GM12878 (cell line): ENCODE measurements around the gene MRPS18A. TPM values are rescaled to one million over a fixed set of nuclear protein-coding genes. Genes with fewer than 3 reads are reported as not detected.

Experiments
- ATAC-seq: fragments of 200-7000 bp; cut with Tn5 transposase; 3 replicates; pipeline ENCODE4 v1.9.1; 2020; ENCODE audit warnings: mild to moderate bottlenecking, moderate library complexity
- Bru-seq: library from RNA; stranded (reverse); fragments of 400-500 nt; gene quantifications from one replicate; lab custom pipeline; 2021; lab: Mats Ljungman, UMichigan
- BruChase-seq, 2 experiments: library from RNA; stranded (reverse); fragments of 400-500 nt; gene quantifications; one replicate each; lab custom pipeline; 2021; lab: Mats Ljungman, UMichigan
- BruUV-seq: library from RNA; stranded (reverse); fragments of 400-500 nt; replicated peaks from 2 replicates; lab custom pipeline; 2021; lab: Mats Ljungman, UMichigan
- CTCF ChIA-PET: fragments of 300-600 bp; sonication (Branson Sonifier 250); formaldehyde crosslinking; extraction: SDS; loops from one replicate; lab custom pipeline; 2021; ENCODE audit warnings: inconsistent platforms; lab: Yijun Ruan, JAX
- POLR2A ChIA-PET: fragments of 350-600 bp; formaldehyde crosslinking; extraction: SDS; loops from one replicate; lab custom pipeline; 2021; ENCODE audit warnings: inconsistent platforms; lab: Charles Lee
- RAD21 ChIA-PET: fragments of 300-600 bp; sonication (Branson Sonifier 250); formaldehyde crosslinking; loops from one replicate; lab custom pipeline; 2023; ENCODE audit warnings: antibody characterized with exemption; ENCODE audit not compliant: unreplicated experiment; lab: Charles Lee
- SMC1A ChIA-PET: fragments of 300-600 bp; sonication (Branson Sonifier 250); formaldehyde crosslinking; loops from one replicate; lab custom pipeline; 2023; ENCODE audit not compliant: unreplicated experiment, uncharacterized antibody; lab: Charles Lee
- DNase-seq: peaks from one replicate; pipeline ENCODE4 v3.0.0-alpha.2; 2011; ENCODE audit warnings: low read depth, low spot score
- FAIRE-seq: peaks from 3 replicates; lab custom pipeline; 2011; peaks lifted over from hg19 to GRCh38; lab: Jason Lieb, UNC
- H2AFZ ChIP-seq: 2 replicates; pipeline ENCODE4 v1.6.0; 2011; ENCODE audit warnings: low read depth, low read length, control low read depth; ENCODE audit not compliant: control insufficient read depth
- H3K27ac ChIP-seq: 2 replicates; pipeline ENCODE4 v1.5.1; 2011; ENCODE audit warnings: control low read depth; ENCODE audit not compliant: control insufficient read depth, insufficient read depth
- H3K27me3 ChIP-seq, 2 experiments: replicated peaks in 1 of 2; 2 replicates each; pipeline versions ENCODE4 v1.6.0 to v1.6.1; 2011; ENCODE audit warnings: low read length in 1 of 2; ENCODE audit not compliant: control insufficient read depth in 2 of 2, insufficient read depth in 2 of 2
- H3K36me3 ChIP-seq, 2 experiments: 2 replicates each; pipeline ENCODE4 v1.5.1; 2011; ENCODE audit warnings: low read length in 1 of 2; ENCODE audit not compliant: control insufficient read depth in 2 of 2, insufficient read depth in 2 of 2
- H3K4me1 ChIP-seq: 2 replicates; pipeline ENCODE4 v1.6.1; 2011; ENCODE audit warnings: mild to moderate bottlenecking, low read length, moderate library complexity, mixed read lengths; ENCODE audit not compliant: control insufficient read depth, insufficient read depth
- H3K4me2 ChIP-seq: 2 replicates; pipeline ENCODE4 v1.6.0; 2011; ENCODE audit warnings: control low read depth; ENCODE audit not compliant: control insufficient read depth, insufficient read depth
- H3K4me3 ChIP-seq: fragments of 200-600 bp; sonication (generic); 2 replicates; pipeline ENCODE4 v1.5.1; 2016
- H3K79me2 ChIP-seq: 2 replicates; pipeline ENCODE4 v1.6.0; 2011; ENCODE audit warnings: low read length; ENCODE audit not compliant: control insufficient read depth, insufficient read depth
- H3K9ac ChIP-seq: 2 replicates; pipeline ENCODE4 v1.8.0; 2011; ENCODE audit warnings: low read length, control low read depth, mixed read lengths; ENCODE audit not compliant: control insufficient read depth, insufficient read depth
- H3K9me3 ChIP-seq: replicated peaks from 3 replicates; pipeline ENCODE4 v1.5.1; 2011; ENCODE audit warnings: mild to moderate bottlenecking, low read length; ENCODE audit not compliant: control insufficient read depth, insufficient read depth
- H4K20me1 ChIP-seq: 2 replicates; pipeline ENCODE4 v1.6.0; 2011; ENCODE audit not compliant: control insufficient read depth, insufficient read depth
- EGR1 ChIP-seq, 2 experiments: IDR thresholded peaks; 1 replicate in 1 of 2; 2 replicates in 1 of 2; pipeline ENCODE4 v1.6.1; 2011 to 2012; ENCODE audit warnings: low read depth in 2 of 2, low read length in 2 of 2, borderline replicate concordance in 1 of 2, mild to moderate bottlenecking in 1 of 2, moderate library complexity in 1 of 2
- MTA3 ChIP-seq: IDR thresholded peaks from 2 replicates; pipeline ENCODE4 v1.6.1; 2012; ENCODE audit warnings: low read length, inconsistent platforms, borderline replicate concordance
- NFIC ChIP-seq: IDR thresholded peaks from 2 replicates; pipeline ENCODE4 v1.6.1; 2012; ENCODE audit warnings: low read depth, mild to moderate bottlenecking, inconsistent platforms, low read length, moderate library complexity
- PML ChIP-seq: IDR thresholded peaks from 2 replicates; pipeline ENCODE4 v1.6.1; 2012; ENCODE audit warnings: low read length, inconsistent platforms
- SMC3 ChIP-seq: IDR thresholded peaks from 2 replicates; pipeline ENCODE4 v1.6.1; 2011; ENCODE audit warnings: low read length, improper control_type of control experiment, borderline replicate concordance
- STAT3 ChIP-seq: IDR thresholded peaks from 2 replicates; pipeline ENCODE4 v1.6.1; 2011; ENCODE audit warnings: low read depth, low read length, improper control_type of control experiment
- YY1 ChIP-seq: IDR thresholded peaks from 2 replicates; pipeline ENCODE4 v1.6.1; 2011; ENCODE audit warnings: low read depth, mild to moderate bottlenecking, low read length
- WGBS: methylation state at CpG from one replicate; pipeline ENCODE4 v1.1.6; 2016; ENCODE audit warnings: low lambda C conversion rate; ENCODE audit not compliant: insufficient replicate concordance, insufficient coverage; ENCODE audit errors: missing lambda C conversion rate; 5-methylcytosine and 5-hydroxymethylcytosine counted together
- in situ Hi-C: fragments of 300-500 bp; cut with MboI; formaldehyde crosslinking; loops from 9 replicates; pipeline ENCODE4 v1.14.3; 2018; ENCODE audit warnings: mixed read lengths
- intact Hi-C: fragments of 100-400 bp; cut with micrococcal nuclease; formaldehyde crosslinking; loops from one replicate; pipeline ENCODE4 v1.14.2; 2022; ENCODE audit not compliant: unreplicated experiment
- long read RNA-seq, 2 experiments: library from polyadenylated mRNA; unstranded; transcript quantifications; one replicate each; pipeline ENCODE4 v2.0.0, GENCODE V29; 2019 to 2020
- polyA minus RNA-seq, 3 experiments: library from RNA; depleted of rRNA, polyadenylated mRNA; stranded (reverse); fragments of >200 nt; gene quantifications; 2 replicates each; pipeline ENCODE4 v1.2.3, GENCODE V29; 2011
- polyA plus RNA-seq, 11 experiments: library from polyadenylated mRNA; depleted of rRNA in 4 of 11; unstranded in 6 of 11; stranded (reverse) in 5 of 11; fragments of >200 nt; fragmentation: Nextera tagmentation in 4 of 11; fragmentation: Illumina TruSeq in 1 of 11; extraction: Ambion mirVana in 4 of 11; extraction: Trizol in 1 of 11; gene quantifications; 1 replicate in 1 of 11; 2 replicates in 10 of 11; pipeline versions ENCODE4 v1.2.1 to v1.2.3, GENCODE V29; 2011 to 2016; ENCODE audit warnings: inconsistent platforms in 2 of 11, missing spikeins in 2 of 11, low read depth in 1 of 11
- total RNA-seq, 4 experiments: library from RNA; depleted of rRNA in 3 of 4; stranded (reverse); fragments of >200 nt in 3 of 4; fragmentation: Illumina TruSeq in 1 of 4; extraction: Trizol in 1 of 4; gene quantifications; 2 replicates each; pipeline versions ENCODE4 v1.2.1 to v1.2.3, GENCODE V29; 2013 to 2021
- TF ChIP-seq, protein P1 (sequence below): fragments of 450-650 bp; IDR thresholded peaks from 2 replicates; pipeline ENCODE4 v1.6.1; 2017; ENCODE audit warnings: low read depth, mild to moderate bottlenecking, moderate library complexity
- TF ChIP-seq, protein P2 (sequence below): fragments of 450-650 bp; IDR thresholded peaks from 2 replicates; pipeline ENCODE4 v1.6.1; 2016; ENCODE audit warnings: mild to moderate bottlenecking, moderate library complexity, borderline replicate concordance

Gene MRPS18A
- 36.5 and 37.7 TPM in 2 replicates for total RNA-seq (2013; cell fraction: nucleolus; rRNA removed)
- 99.5 and 105 TPM in 2 replicates for total RNA-seq (2014; rRNA removed)
- 75.7 and 81.6 TPM in 2 replicates for total RNA-seq (2014; rRNA removed; fragmentation: Illumina TruSeq; extraction: Trizol)
- total RNA-seq (2021): 65.3 and 66.3 TPM in 2 replicates
- 41.9 TPM for polyA plus RNA-seq (2011; ENCODE audit: low read depth)
- 48.9 and 85.2 TPM in 2 replicates for polyA plus RNA-seq (2011; rRNA removed)
- 144 and 169 TPM in 2 replicates for polyA plus RNA-seq (2011; cell fraction: cytosol; rRNA removed)
- 63.9 and 64.8 TPM in 2 replicates for polyA plus RNA-seq (2011; cell fraction: nucleus; rRNA removed)
- polyA plus RNA-seq (2012): 53.4 and 54.2 TPM in 2 replicates
- polyA plus RNA-seq (2014; fragmentation: Illumina TruSeq; extraction: Trizol): 67.3 and 104 TPM in 2 replicates
- 100 to 1,000 TPM; 105 to 158 TPM for polyA plus RNA-seq (2014; fragmentation: Nextera tagmentation; extraction: Ambion mirVana)
- polyA plus RNA-seq (2014; rRNA removed): 99.7 and 112 TPM in 2 replicates
- 10 to 100 TPM; 88.6 to 97.8 TPM for polyA plus RNA-seq (2016; fragmentation: Nextera tagmentation; extraction: Ambion mirVana)
- polyA minus RNA-seq (2011; rRNA and poly(A)+ RNA removed): 74.5 and 122 TPM in 2 replicates
- polyA minus RNA-seq (2011; cell fraction: cytosol; rRNA and poly(A)+ RNA removed): 24.2 and 25.2 TPM in 2 replicates
- 24.8 and 35.4 TPM in 2 replicates for polyA minus RNA-seq (2011; cell fraction: nucleus; rRNA and poly(A)+ RNA removed)
- Bru-seq, nascent RNA: percentile 89 among the genes with signal in this experiment
- percentile 64 among the genes with signal in this experiment for BruChase-seq, experiment 1, labeled RNA remaining after a 6-hour chase
- percentile 67 among the genes with signal in this experiment for BruChase-seq, experiment 2, labeled RNA remaining after a 2-hour chase
- long read RNA-seq, experiment 1, transcript MRPS18A-202 (6 exons, 1,062 nt): major isoform, 81 of 85 reads
- long read RNA-seq, experiment 1, partial matches to known transcripts: 1 of 85 reads
- long read RNA-seq, experiment 1, other reads (novel, unspliced or antisense): 0 of 85 reads
- long read RNA-seq, experiment 2, transcript MRPS18A-202 (6 exons, 1,062 nt): major isoform, 127 of 139 reads
- long read RNA-seq, experiment 2, partial matches to known transcripts: 2 of 139 reads
- long read RNA-seq, experiment 2, other reads (novel, unspliced or antisense): 8 of 139 reads

DNA sequence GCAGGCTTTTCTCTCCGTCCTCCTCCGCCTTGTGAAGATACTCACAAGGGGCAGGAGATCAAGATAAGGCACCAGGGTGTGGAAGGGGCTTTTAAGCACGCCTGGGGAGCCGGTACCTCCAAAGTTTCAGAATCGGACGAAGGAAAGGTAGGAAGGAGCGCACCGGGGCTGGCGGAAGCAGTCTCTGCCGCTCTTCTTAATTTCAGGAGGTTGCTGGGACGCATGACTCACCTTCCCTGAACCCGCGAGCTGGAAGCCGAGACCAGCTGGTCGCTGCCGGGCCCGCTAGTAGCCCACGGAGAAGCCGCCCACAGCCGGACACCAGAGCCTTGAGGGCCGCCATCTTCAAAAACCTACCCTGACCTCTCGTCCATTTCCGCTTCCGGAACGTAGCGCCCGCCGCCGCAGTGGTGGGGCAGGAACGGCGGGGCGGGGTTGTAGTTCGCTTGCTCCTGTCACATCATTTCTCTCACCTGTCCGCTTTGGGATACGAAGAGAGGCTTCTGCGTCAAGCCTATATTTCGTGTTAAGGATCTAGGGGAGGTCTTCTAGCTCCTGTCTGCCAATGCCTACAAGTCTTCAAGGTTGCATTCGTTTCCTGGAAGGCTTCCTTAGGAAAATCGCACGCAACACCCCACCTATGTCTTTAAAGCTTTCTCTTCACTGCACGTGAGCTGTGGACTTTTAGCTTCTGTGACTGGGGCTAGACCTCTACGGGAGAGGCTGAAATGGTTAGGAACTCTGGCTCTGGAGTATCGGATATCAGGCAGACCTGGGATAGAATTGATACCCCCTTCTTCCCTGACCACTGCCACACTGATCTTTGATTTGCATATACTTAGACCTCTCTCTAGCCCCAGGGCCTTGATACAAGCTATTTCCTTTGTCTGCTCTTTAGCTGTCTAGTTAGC, at the start of gene MRPS18A:
MRPS18A (minus strand) TSS at position 355 of the 911 bp plus-strand sequence; CDS start at position 343, 12 bp downstream.
- H3K79me2 ChIP-seq: peaks cover 55% of the 10 kb centered on the region
- FAIRE-seq (no peak), DNase-seq (no peak), ATAC-seq (peak; percentile 98)
- intact Hi-C loops: no loop called here
- peak within 1 kb of the TSS; percentile 97 for H2AFZ ChIP-seq
- POLR2A ChIA-PET: interaction anchor here (0.6 to 3.1 kb wide), 12 partner anchors 11 to 393 kb away, joined by 3 to 16 read pairs (median 4); partner anchors contain the start of genes GTPBP2 and MAD2L1BP
- SMC1A ChIA-PET: interaction anchor here (0.9 to 2.5 kb wide), 13 partner anchors 9 to 607 kb away, joined by 3 to 11 read pairs (median 3); partner anchors contain the start of gene MAD2L1BP
- H3K27me3 ChIP-seq: no peaks in the 10 kb centered on the region
- peak within 1 kb of the TSS; percentile 95 for H3K4me2 ChIP-seq
- H3K27ac ChIP-seq: peak within 1 kb of the TSS; percentile 86
- no peaks in the 10 kb centered on the region for H3K36me3 ChIP-seq
- no peaks in the 10 kb centered on the region for H4K20me1 ChIP-seq
- peaks cover 18% of the 10 kb centered on the region for H3K4me1 ChIP-seq
- no peaks in the 10 kb centered on the region for H3K9me3 ChIP-seq
- RAD21 ChIA-PET: interaction anchor here (0.9 to 1.6 kb wide), 8 partner anchors 9 to 83 kb away, joined by 3 to 6 read pairs (median 4); partner anchors contain the start of gene VEGFA
- H3K4me3 ChIP-seq: peak within 1 kb of the TSS; percentile 98
- under 1% methylated on average over 43 of the region's 43 CpGs for WGBS
- in situ Hi-C loops: no loop called here
- peak within 1 kb of the TSS; percentile 91 for H3K9ac ChIP-seq
- CTCF ChIA-PET: interaction anchor here (0.9 to 3.6 kb wide), 14 partner anchors 8 to 391 kb away, joined by 3 to 10 read pairs (median 4); no protein-coding TSS in a partner anchor
- TSS peak; percentile 82 for BruUV-seq
- TF ChIP-seq PML (peak; percentile 69; the same call in 1 of the 2 replicates), EGR1 (IDR thresholded peaks at IDR 0.05; ENCODE audit: borderline replicate concordance in 1 of 2, low read depth in 2 of 2, low read length in 2 of 2) (0 out of 3 replicates have a peak, but pooled peaks of 1 of the 2 experiments have one; percentile 20), STAT3 (no peak), NFIC (no peak), MTA3 (no peak), YY1 (peak; percentile 99), SMC3 (no peak)
- TF ChIP-seq, protein P1, sequence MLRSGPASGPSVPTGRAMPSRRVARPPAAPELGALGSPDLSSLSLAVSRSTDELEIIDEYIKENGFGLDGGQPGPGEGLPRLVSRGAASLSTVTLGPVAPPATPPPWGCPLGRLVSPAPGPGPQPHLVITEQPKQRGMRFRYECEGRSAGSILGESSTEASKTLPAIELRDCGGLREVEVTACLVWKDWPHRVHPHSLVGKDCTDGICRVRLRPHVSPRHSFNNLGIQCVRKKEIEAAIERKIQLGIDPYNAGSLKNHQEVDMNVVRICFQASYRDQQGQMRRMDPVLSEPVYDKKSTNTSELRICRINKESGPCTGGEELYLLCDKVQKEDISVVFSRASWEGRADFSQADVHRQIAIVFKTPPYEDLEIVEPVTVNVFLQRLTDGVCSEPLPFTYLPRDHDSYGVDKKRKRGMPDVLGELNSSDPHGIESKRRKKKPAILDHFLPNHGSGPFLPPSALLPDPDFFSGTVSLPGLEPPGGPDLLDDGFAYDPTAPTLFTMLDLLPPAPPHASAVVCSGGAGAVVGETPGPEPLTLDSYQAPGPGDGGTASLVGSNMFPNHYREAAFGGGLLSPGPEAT: peak; percentile 90
- TF ChIP-seq, protein P2, sequence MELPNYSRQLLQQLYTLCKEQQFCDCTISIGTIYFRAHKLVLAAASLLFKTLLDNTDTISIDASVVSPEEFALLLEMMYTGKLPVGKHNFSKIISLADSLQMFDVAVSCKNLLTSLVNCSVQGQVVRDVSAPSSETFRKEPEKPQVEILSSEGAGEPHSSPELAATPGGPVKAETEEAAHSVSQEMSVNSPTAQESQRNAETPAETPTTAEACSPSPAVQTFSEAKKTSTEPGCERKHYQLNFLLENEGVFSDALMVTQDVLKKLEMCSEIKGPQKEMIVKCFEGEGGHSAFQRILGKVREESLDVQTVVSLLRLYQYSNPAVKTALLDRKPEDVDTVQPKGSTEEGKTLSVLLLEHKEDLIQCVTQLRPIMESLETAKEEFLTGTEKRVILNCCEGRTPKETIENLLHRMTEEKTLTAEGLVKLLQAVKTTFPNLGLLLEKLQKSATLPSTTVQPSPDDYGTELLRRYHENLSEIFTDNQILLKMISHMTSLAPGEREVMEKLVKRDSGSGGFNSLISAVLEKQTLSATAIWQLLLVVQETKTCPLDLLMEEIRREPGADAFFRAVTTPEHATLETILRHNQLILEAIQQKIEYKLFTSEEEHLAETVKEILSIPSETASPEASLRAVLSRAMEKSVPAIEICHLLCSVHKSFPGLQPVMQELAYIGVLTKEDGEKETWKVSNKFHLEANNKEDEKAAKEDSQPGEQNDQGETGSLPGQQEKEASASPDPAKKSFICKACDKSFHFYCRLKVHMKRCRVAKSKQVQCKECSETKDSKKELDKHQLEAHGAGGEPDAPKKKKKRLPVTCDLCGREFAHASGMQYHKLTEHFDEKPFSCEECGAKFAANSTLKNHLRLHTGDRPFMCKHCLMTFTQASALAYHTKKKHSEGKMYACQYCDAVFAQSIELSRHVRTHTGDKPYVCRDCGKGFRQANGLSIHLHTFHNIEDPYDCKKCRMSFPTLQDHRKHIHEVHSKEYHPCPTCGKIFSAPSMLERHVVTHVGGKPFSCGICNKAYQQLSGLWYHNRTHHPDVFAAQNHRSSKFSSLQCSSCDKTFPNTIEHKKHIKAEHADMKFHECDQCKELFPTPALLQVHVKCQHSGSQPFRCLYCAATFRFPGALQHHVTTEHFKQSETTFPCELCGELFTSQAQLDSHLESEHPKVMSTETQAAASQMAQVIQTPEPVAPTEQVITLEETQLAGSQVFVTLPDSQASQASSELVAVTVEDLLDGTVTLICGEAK: peak; percentile 95
